Activated CD4-positive, CD25-positive, alpha-beta regulatory T cell (primary cell): ENCODE data around the gene FBXL16.
"Not testable (repeated sequence)": the region's sequence is repeated elsewhere in the genome, so short reads cannot be mapped to it uniquely, and the experiment has no call there.

Experiments
- DNase-seq, 4 experiments: peaks; one replicate each; lab custom pipeline; 2025; lab: John Stamatoyannopoulos, UW

Gene FBXL16

GRCh38 chr16:709566-710499, 4.2 kb upstream of the FBXL16 start:
- no peak for DNase-seq

DNA sequence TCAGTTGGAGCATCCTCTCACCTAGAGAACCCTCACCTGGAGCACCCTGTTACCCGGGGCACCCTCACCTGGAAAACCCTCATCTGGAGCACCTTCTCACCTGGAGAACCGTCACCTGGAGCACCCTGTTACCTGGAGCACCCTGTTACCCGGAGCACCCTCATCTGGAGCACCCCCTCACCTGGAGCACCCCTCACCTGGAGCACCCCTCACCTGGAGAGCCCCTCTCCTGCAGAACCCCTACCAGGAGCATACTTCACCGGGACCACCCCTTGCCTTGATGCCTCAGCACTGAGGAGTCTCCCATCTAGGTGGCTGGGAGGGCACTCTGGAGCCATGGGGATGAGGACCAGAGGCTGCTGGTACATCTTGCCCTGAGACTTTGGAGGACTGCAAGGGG, 3.4 kb upstream of the FBXL16 start:
- DNase-seq, result no peak

GRCh38 chr16:708019-708418, 2.4 kb upstream of the FBXL16 start:
- no peak for DNase-seq

DNA sequence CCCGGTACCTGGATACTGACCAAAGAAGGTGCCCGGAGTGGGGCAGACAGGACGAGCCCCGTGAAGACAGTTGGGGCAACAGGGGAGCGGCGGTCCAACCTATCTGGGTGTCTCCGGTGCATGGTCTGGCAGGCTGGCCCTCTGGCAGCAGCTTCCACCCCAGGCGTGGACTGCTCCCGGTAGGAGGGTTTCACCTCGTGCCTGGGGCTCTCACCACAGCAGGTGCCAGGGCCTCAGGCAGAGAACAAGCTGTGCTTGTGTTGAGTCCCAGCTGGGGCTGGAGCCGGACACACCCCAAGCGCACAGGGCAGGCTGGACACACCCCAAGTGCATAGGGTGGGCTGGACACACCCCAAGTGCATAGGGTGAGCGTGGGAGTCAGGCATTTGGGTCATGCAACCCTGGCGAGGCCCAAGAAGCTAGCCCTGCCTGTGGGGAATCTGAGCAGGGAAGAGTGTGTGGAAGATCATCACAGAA, 1.5 kb upstream of the FBXL16 start:
- DNase-seq, result no peak

GRCh38 chr16:706189-707061, 824 bp upstream of the FBXL16 start:
- DNase-seq, result no peak

- DNase-seq, result no peak
Measured at GRCh38 chr16:704552-705380, 835 bp downstream of the FBXL16 start.

- no peak for DNase-seq
Measured at GRCh38 chr16:704047-704446, 1.6 kb downstream of the FBXL16 start.

GRCh38 chr16:703406-703805, 2.2 kb downstream of the FBXL16 start:
- no peak for DNase-seq

DNA sequence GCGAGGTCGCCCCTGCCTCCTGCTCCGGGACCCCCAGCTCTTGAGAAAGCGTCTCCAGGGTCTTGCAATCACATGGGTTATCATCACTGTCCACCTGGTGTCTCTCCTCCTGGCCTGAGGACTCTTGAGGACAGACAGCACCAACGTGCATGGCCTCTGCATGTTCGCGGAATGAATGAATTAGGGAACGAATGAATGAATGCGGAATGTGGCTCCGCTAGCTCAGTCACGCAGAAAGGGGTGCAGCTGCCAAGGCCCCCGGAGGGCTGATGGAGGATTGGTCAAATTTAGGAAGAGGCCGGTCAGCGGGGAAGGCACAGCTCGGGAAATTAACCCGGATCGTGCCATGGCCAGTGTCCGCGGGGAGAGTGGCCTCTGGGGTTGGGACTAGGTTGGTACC, 3.3 kb downstream of the FBXL16 start:
- no peak for DNase-seq

- peak in 2 of 4 experiments; percentile 24 to 30 for DNase-seq
Measured at GRCh38 chr16:700684-701584, 4.7 kb downstream of the FBXL16 start.

GRCh38 chr16:698911-699671, 6.5 kb downstream of the FBXL16 start:
- DNase-seq, result no peak

GRCh38 chr16:695355-696089, 10.1 kb downstream of the FBXL16 start:
- DNase-seq, result peak in 3 of 4 experiments; percentile 51 to 68 (median 65)

- peak in 1 of 4 experiments; percentile 26 for DNase-seq
Measured at GRCh38 chr16:694863-695354, 10.7 kb downstream of the FBXL16 start.

DNA sequence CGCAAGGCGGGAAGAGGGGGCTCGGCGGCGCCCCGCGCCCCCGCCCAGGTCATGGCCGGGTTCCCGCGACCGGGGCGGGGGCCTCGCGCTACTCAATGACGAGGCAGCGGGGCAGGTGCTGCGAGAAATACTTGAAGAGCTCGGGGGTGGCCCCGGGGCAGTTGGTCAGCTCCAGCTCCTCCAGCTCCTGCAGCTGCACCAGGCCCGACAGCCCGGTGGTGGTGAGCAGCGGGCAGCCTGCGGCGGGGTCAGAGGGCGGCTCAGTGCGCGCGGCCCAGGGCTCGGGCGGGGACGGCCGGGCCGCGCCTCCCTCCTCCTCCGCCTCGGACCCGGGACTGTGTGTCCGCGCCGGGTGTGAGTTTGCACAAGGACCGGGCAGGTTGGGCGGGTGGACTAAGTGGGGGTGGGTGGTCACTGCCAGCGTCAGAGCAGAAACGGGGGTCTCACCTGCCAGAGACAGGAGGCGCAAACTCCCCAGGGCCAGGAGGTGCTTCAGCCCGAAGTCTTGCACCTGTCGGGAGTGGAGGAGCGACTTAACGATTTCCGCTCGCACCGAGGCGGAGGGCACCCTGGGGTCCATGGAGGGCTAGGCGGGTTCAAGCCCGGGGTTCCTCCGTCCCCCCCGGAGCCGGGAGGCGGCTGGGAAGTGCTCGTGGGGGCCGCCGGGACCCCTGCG, 11.3 kb downstream of the FBXL16 start:
- no peak for DNase-seq

DNA sequence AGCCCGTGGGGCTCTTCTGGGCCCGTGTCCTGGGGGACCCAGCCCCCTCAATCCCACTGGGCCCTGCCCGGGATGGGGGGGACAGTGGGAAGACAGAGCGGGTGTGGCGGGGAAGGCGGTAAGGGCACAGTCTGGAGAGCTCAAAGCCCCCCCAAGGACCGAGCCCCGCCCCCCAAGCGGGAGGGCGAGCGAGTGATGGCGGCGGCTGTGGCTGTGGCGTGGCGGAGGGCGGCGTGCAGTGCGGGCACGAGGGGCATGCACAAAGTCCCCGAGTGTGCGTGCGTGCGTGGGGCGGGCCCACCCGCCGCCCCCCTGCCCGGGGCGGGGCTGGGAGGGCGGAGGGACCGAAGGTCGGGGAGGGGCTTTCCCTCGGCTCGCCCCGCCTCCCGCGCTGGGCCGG, 11.8 kb downstream of the FBXL16 start:
- DNase-seq, result no peak

- DNase-seq, result no peak
Measured at GRCh38 chr16:693364-693763, 12.2 kb downstream of the FBXL16 start.

DNA sequence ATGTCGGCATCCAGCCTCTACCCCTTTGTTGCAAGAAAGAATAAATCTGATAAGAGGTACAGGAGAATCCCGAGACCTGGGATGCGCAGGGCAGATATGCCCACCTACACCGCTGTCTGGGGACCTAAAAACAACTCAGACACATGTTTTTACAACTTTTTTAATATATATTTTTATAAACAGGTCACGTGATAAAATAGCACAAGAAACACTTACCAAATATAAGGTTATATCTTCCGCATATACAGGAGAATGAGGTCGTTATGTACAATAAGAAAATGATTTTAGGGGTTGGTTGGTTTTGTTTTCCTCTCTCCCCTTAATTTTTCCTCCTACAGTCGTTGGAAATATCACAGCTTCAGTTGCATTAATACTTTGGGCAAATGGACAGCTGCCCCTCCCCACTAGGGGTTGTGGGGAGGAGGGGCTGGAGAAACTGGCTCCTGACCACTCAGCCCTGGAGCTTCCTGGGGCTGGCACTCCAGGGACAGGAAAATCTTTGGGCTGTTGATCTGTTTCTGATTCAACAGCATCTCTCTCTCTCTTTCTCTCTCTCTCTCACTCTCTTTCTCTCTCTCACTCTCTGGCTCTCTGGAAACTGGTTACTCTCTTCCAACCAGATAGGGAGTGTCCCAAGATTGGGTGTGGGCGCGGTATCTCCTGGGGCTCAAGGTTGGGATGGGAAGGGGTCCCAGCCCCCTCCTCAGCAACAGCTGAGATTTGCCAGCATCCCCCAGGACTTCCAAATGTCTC, 13.1 kb downstream of the FBXL16 start:
- DNase-seq, result no peak

- not testable (repeated sequence) for DNase-seq
Measured at GRCh38 chr16:691242-691641, 14.4 kb downstream of the FBXL16 start.
